Activated naive CD4-positive, alpha-beta T cell treated with anti-CD3 and anti-CD28 coated beads, Interleukin-2, amount 50 U/mL, for 16 hours (primary cell): ENCODE data around the gene CDK8.
"Not testable (repeated sequence)": the region's sequence is repeated elsewhere in the genome, so short reads cannot be mapped to it uniquely, and the experiment has no call there.

Source experiments
- DNase-seq: peaks from one replicate; pipeline ENCODE4 v3.0.0-alpha.2; 2020

Gene CDK8

GRCh38 chr13:26254583-26255111, 718 bp downstream of the CDK8 start:
- DNase-seq = peak; percentile 46

- no peak for DNase-seq
Measured at GRCh38 chr13:26255115-26255514, 1.2 kb downstream of the CDK8 start.

DNA sequence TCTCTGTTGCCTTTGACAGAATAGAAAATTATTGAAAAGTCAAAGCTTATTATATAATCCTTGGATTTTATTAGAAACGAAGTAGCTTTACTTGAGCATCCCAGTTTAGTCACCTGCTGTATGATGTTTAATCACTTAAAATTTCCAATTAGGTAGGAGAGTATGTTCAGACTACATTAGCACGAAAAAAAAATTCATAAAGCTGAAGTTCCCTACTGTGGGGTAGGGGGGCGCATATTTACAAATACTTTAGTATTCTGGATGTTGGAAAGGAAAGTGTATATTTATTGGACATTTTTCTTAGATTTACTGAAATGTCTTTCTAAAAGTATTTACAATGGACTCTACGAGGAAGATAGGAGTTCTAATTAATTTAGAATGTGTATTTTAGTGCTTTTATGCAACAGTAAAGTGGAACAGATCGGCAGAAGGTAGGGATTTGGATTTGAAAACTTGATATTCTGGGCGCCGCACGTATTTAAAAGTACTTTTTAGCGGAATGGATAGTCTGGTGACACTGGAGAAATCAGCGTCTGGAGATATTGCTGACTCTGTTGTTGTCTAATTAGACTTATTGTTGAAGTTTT, 1.9 kb downstream of the CDK8 start:
- no peak for DNase-seq

DNA sequence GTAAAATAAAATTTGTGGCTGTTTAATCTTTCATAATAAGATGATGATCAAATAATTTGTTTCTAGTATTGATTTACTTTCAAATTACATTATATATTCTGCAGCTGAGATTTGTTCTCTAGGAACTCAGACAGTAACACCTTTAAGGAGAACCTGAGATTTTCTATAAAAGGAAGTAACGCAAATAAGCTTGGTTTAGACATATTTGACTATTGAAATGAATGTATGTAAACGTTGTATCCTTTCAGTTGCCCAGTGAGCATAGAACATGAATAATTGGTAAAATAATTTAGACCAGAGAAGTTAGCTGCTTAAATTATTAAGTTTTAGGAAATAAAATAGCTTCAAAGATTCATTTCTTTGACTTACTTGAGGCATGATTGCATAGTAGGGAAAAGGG, 3.1 kb downstream of the CDK8 start:
- DNase-seq = no peak

GRCh38 chr13:26259634-26260033, 5.7 kb downstream of the CDK8 start:
- DNase-seq = no peak

DNA sequence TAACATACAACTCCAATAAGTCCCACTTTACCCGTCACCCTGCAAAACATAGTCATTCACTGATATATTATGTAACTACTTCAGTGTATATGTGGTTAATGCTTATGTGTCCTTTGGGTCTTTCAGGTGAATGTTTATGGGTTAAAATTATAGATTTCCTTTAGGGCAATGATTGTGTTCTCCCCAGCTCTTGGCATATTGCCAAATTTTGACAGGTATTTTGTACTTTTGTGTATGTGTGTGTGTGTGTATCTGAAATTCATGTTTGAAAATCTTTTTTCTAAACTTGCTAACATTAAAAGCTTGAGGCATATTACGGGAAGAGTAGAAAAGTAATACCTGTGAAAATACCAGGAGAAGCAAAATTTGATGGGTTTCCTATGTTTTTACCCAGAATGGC, 8.2 kb downstream of the CDK8 start:
- no peak for DNase-seq

DNA sequence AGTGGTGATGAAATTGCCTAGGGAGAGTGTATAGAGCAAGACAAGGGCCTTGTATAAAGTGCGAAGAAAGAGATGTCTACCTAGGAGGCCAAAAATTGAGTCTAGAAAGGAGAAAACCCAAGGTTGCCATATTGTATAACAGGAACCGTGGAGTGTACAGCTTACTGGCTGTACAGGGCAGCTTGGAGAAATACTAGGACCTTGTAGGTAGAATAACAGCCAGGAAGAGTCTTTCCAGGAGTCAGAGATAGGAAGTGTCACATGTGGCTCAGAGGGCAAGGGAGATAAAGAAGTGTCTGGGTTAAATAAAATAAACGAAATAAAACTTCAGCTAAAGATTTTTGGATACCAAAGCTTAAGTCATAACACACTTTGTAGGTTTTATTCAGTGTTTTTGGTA, 12.4 kb downstream of the CDK8 start:
- no peak for DNase-seq

DNA sequence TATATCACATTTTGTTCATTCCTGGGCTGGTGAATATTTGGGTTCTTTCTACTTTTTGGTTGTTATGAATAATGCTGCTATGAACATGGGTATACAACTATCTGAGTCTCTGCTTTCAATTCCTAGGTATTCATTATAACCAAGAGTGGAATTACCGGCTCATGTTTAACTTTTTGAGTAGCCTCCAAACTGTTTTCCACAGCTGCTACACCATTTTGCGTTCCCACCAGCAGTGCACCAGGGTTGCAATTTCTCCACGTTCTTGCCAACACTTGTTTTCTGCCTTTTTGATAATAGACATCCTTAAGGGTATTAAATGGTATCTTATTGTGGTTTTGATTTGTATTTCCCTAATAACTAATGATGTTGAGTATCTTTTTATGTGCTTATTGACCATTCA, 16.8 kb downstream of the CDK8 start:
- no peak for DNase-seq

DNA sequence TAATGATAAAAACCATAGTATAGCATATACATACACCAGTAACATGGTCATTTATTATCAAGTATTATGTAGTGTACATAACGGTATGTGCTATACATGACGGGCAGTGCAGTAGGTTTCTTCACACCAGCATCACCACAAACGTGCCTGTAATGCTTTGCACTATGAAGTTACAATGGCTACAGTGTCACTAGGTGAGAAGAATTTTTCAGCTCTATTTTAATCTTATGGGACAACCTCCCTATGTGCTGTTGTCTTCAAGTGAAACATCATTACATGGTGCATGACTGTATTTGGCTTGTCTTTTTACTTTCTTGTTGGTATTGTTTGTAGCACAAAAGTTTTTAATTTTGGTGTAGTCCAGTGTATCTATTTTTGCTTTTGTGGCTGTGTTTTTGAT, 18.7 kb downstream of the CDK8 start:
- no peak for DNase-seq

- no peak for DNase-seq
Measured at GRCh38 chr13:26280295-26280694, 26.4 kb downstream of the CDK8 start.

- no peak for DNase-seq
Measured at GRCh38 chr13:26280822-26281221, 26.9 kb downstream of the CDK8 start.

DNA sequence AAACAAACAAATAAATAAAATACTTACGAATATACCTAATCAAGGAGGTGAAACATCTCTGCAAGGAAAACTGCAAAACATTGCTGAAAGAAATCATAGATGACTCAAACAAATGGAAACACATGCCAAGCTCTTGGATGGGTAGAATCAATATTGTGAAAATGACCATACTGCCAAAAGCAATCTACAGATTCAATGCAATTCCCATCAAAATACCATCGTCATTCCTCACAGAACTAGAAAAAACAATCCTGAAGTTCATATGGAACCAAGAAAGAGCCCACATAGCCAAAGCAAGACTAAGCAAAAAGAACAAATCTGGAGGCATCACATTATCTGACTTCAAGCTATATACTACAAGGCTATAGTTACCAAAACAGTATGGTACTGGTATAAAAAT, 32.0 kb downstream of the CDK8 start:
- DNase-seq = not testable (repeated sequence)

- not testable (repeated sequence) for DNase-seq
Measured at GRCh38 chr13:26288838-26289237, 34.9 kb downstream of the CDK8 start.

- no peak for DNase-seq
Measured at GRCh38 chr13:26295812-26296211, 41.9 kb downstream of the CDK8 start.

DNA sequence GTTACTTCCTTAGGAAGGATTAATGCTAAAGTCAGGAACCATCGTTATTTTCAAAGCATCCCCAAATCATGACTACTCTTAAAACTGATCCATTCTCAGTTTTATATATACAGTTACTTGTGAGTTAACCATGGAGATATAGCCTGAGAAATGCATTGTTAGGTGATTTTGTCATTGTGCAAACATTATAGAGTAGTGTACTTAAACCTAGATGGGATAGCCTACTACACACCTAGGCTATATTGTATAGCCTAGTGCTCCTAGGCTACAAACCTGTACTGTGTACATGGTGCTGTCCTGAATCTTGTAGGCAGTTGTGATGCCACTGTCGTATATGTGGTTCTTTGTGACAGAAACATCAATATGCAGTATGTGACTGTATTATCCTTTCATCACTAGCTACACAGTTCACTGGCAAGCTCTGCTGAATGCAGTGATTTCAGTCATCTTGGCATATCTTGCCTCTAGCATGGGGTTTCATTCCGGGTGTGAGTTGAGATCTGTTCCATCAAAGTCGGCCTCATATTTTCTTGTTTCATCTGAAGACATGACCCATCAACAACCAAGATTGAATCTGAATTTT, 45.3 kb downstream of the CDK8 start:
- no peak for DNase-seq

GRCh38 chr13:26300140-26300539, 46.2 kb downstream of the CDK8 start:
- no peak for DNase-seq

DNA sequence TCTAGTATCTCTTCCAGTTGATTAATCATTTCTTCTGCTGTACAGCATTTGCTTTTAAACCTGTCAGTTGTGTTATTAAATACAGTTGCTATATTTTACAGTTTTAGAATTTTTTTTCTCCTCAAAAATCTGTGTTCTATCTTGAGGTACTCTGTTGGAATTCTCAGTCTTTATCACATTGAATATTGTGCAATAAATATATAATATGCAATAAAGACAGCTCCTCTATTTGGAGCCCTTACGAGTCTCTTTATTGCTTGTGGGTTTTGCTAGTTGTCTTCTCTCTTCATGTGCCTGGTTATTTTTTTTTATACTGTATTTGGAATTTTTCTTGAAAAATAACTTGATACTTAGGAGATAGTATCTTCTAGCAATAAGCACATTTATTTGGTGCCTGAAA, 51.7 kb downstream of the CDK8 start:
- no peak for DNase-seq

DNA sequence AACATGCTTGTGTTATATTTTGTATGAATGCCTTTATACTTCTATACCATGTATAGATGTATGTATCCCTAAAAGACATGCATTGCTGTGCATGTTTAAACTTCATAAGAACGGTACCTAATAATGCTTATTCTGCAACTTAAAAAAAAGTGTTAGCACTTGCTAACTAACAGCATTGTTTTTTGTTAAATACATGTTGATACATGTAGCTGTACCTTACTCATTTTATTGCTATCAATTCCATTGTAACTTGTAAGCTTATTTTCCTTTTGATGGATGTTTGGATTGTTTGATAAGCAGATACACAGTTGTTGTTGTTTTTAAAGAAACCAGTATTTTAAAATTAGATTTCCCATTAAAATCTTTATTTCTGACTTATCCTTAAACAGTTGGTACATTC, 53.8 kb downstream of the CDK8 start:
- DNase-seq = no peak

DNA sequence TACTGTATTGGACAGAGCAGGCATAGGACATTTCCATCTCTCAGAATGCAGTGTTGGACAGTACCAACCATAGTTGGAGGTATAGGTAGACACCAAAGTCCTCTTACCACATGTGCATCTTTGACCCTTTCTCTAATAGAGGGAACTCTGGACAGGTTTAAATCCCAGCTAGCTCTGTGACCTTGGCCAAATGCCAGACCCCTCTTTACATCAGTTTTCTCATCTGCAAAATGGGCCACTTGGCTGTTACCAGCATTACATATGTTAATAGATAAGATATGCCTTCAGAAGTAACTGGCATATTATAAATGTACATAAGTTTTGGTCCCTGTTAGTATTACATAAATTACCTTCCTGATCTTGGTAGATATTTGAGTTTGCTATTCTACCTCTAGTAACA, 54.3 kb downstream of the CDK8 start:
- DNase-seq = no peak

- DNase-seq = no peak
Measured at GRCh38 chr13:26308836-26309235, 54.9 kb downstream of the CDK8 start.

DNA sequence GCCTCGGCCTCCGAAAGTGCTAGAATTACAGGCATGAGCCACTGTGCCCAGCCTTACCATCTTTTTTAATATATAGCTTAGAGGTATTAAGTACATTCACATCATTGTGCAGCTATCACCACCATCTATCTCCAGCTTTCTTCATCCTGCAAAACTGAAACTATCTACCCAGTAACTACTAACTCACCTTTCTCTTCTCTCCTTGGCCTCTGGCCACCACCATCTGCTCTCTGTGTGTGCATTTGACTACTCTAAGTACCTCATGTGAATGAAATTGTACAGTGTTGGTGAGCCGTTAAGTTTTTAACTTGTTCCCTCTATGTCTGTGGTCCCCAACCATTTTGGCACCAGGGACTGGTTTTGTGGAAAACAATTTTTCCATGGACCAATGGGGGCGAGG, 56.1 kb downstream of the CDK8 start:
- no peak for DNase-seq

DNA sequence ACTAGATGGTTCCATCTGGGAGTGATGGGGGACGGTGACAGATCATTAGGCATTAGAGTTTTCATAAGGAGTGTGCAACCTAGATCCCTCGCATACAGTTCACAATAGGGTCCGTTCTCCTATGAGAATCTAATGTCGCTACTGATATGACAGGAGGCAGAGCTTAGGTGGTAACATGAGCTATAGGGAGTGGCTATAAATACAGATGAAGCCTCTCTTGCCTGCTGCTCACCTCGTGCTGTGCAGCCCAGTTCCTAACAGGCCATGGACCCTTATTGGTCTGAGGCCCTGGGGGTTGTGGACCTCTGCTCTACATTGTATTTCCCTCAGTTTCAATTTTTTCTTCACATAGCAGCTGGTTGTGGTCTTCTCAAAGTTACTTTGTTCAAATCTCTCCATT, 56.5 kb downstream of the CDK8 start:
- no peak for DNase-seq

DNA sequence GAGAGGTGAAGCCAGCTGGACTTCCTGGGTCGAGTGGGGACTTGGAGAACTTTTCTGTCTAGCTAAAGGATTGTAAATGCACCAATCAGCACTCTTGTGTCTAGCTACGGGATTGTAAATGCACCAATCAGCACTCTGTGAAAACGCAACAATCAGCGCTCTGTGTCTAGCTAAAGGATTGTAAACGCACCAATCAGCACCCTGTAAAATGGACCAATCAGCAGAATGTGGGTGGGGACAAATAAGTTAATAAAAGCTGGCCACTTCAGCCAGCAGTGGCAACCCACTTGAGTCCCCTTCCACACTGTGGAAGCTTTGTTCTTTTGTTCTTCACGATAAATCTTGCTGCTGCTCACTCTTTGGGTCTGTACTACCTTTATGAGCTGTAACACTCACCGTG, 58.1 kb downstream of the CDK8 start:
- DNase-seq = not testable (repeated sequence)

- not testable (repeated sequence) for DNase-seq
Measured at GRCh38 chr13:26316095-26316494, 62.2 kb downstream of the CDK8 start.

- no peak for DNase-seq
Measured at GRCh38 chr13:26320766-26321165, 66.8 kb downstream of the CDK8 start.
